Endometrial microvascular endothelial cells (primary cell): ENCODE measurements around the gene ZNF783. TPM values are rescaled to one million over a fixed set of nuclear protein-coding genes. Genes with fewer than 3 reads are reported as not detected.

Experiments used
- in situ Hi-C: cut with HindIII; loops from 2 replicates; pipeline ENCODE4 v1.10.0; 2017; ENCODE audit warnings: low sequenced_read_pairs, low pct_unique_long_range_greater_than_20kb; ENCODE audit errors: inconsistent ontology term
- total RNA-seq: library from RNA; depleted of rRNA; stranded (reverse); fragments of >200 nt; gene quantifications from one replicate; pipeline ENCODE4 v1.2.3, GENCODE V29; 2015; ENCODE audit errors: inconsistent ontology term

Gene ZNF783
- total RNA-seq, 1 donor from 2014 or later = 2.6 TPM

DNA sequence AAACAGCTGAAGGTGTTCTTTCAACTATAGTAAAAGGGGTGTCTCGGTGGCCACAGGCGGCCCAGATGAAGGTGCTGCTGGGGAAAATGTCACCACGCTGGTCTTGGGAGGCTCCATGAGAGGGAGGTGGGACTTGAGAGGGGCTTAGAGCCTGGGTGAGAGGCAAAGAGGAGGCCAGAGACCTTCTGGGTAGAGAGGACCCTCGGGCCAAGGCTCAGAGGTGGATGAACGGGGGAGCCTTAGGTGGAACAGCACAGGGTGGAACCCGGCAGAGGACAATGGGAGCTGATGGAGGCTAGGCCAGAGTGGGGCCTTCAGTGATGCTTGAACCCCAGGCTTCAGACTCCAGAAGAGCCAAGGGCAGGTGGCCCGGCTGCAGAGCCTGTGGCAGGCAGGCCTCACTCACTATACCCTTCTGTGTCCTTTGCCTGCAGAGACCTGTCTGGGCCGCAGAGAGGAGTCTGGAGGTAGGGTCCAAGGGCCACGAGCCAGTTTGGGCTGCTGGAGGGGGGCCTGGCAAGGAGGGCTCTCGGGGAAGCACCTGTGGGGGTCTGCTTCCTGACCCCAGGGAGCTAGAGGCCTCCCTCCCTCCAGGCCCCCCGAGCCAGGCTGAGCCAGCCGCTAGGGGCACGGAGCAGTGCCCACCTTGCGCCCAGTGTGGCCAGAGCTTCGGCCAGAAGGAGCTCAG, 32.1 kb downstream of the ZNF783 start:
- in situ Hi-C loops = no loop called here

DNA sequence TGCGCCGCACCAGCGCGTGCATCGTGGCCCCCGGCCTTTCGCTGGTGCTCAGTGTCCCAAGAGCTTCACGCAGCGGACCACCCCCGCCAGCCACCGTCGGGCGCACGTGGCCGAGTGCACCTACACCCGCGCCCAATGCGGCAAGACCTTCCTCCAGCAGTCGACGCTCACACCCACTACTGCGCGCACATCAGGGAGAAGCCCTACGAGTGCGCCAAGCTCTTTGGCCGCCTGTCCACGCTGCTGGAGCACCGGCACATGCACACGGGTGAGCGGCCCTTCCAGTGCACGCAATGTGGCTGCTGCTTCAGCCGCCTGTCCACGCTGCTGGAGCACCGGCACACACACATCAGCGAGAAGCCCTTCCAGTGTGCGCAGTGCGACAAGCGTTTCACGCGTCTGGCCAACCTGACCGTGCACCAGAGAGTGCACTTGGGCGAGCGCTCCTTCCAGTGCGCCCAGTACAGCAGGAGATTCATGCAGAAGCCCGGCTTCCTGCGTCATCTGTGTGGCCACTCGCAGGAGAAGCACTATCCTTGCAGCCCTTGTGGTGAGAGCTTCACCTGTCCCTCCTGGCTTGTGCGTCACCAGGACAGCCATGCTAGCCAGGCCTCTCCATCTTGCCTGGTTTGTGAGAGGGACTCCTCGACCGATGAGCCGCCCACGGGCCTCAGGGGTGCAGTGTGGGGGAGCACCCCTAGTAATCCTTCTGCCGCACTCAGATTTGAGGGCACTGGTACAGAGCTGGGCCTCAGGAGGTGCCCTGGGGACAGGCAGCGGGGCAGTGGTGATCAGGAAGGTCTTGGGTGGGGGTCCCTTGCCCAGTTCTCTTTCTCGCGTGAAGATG, 32.9 kb downstream of the ZNF783 start:
- in situ Hi-C loops = no loop called here

DNA sequence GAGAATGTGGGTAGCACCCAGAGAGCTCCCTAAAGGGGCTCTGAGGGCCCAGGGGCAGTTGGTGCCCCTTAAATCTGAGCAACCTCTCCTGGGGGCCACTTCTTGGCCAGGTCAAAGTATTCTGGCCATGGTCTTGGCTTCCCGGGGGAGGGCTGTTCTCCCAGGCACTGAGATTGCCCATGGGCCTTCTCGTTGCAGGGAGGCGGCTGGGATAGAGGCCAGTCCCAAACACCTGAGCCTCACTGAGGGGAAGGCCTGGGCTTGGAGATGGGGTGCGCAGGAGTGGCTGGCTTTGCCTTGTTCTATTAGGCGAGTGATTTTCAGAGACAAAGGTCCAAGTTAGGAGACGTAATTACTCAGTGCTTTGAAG, 33.5 kb downstream of the ZNF783 start:
- in situ Hi-C loops = no loop called here

DNA sequence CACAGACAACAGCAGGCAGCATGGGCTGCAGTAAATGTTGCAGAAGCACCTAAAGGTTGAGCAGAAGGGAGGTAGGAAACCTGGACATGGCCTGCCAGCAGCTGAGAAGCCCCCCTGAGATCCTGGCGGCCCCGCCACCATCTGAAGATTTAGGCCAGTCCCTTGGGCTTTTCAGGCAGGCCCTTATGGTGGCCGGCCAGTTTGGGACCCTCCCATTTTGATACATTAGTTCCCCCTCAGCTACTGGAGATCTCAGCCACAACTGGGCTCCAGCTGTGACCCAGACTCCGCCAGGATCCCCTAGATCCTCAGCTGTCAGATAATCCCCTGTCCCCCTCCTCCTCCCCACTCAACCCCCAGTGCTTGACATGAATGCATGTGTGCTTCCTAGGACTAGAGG, 34.4 kb downstream of the ZNF783 start:
- in situ Hi-C loops = no loop called here

DNA sequence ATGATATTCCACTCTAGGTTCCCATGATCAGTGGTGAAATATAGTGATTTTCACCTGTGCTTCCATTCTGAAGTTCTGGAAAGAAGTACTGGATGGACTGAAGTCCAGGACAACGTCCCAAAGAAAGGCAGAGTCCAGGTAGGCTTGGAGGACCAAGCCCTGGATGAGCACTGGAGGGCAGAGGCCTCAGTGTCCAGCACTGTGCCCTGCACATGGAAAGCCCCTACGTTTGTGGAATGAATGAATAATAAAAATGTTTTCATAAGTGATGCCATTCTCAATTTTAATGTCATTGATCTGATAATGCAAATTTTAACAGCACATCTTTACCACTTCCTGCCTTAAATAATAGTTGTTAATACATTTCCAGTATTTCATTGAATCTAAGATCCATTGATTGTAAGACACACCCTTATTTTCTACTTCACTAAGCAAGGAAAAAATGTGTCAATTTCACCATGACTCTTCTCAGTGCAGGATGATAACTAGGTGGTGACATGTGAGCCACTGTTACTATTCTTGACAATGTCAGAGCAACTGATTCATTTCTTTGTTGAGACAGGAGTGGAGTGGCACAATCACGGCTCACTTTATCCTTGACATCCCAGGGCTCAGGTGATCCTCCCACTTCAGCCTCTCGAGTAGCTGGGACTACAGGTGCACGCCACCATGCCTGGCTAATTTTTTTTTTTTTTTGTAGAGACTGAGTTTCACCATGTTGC, 35.2 kb downstream of the ZNF783 start:
- in situ Hi-C loops = no loop called here

DNA sequence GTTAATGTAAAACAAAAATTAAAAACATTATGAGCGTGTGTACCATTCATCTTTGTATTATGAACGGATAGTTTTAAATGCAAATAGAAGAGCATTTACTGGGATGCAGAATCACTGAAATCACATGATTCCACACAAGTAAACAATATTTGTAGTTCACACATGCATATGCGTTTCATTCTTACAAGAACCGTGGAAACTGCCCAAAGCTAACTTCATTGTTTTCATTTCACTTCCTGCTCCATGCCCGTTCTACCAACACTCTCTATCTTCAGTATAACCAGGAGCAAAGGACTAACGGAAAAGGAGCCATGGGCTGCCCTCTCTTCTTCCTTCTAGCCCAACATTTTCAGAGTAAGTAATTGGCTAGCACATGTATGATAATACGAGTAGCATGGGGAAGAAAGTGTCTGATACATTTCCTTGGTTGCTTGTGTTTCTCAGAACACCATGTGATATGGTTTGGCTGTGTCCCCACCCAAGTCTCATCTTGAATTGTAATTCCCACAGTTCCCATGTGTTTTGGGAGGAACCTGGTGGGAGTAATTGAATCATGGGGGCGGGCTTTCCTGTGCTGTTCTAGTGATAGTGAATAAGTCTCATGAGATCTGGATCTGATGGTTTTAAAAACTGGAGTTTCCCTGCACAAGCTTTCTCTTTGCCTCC, 38.8 kb downstream of the ZNF783 start:
- in situ Hi-C loops = no loop called here

DNA sequence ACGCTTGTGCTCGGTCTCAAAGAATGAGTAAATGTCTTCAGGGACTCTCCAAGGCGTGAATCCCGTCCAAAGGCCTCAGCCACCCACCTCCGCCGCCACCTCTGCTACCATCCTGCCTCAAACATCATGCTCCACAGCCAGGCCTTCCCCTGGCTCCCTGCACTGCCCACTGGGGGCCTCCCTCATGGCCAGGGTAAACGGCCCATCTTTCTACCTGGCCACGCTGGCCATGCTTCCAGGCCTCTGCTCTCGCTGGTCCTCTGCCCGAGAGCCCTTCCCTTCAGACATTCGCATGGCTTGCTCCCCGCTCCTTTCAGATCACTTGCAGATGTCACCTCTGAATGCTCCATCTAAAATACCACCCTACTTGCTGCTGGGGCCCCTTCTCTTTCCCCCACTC, 40.2 kb downstream of the ZNF783 start:
- in situ Hi-C loops = no loop called here

DNA sequence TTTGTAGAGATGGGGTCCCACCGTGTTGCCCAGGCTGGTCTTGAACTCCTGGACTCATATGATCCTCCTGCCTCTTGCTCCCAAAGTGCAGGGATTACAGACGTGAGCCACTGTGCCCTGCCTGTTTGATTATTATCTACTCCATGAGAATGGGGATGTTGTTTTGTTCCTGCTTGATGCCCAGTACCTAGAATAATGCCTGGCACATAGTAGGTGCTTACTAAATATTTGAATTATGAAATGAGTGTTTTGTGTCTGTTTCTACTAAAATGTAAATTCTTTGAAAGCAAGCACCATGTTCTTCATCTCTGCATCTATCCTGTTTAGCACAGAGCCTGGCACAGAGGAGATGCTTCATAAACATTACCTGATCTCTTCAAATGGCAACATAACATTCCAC, 40.9 kb downstream of the ZNF783 start:
- in situ Hi-C loops = no loop called here

DNA sequence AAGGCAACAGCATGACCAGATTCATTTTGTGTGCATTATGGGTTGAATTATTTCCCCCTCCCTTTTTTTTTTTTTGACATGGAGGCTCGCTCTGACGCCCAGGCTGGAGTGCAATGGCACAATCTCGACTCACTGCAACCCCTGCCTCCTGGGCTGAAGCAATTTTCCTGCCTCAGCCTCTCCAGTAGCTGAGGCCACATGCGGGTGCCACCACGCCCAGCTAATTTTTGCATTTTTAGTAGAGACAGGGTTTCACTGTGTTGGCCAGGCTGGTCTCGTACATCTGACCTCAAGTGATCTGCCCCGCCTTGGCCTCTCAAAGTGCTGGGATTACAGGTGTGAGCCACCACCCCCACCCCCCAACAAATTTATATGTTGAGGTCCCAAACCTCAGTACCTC, 42.0 kb downstream of the ZNF783 start:
- in situ Hi-C loops = no loop called here

DNA sequence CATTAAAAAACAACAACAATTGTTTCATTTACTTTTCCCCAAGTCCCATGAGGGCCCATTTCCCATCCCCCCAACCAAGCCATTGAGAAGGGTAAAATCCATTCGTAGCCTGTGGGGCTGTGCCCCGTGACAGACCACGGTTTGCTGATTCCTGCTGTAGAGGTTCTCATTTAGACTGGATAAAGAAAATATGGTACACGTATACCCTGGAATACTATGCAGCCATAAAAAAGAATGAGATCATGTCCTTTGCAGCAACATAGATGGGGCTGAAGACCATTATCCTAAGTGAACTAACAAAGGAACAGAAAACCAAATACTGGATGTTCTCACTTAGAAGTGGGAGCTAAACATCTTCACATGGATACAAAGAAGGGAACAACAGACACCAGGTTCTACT, 44.9 kb downstream of the ZNF783 start:
- in situ Hi-C loops = no loop called here

DNA sequence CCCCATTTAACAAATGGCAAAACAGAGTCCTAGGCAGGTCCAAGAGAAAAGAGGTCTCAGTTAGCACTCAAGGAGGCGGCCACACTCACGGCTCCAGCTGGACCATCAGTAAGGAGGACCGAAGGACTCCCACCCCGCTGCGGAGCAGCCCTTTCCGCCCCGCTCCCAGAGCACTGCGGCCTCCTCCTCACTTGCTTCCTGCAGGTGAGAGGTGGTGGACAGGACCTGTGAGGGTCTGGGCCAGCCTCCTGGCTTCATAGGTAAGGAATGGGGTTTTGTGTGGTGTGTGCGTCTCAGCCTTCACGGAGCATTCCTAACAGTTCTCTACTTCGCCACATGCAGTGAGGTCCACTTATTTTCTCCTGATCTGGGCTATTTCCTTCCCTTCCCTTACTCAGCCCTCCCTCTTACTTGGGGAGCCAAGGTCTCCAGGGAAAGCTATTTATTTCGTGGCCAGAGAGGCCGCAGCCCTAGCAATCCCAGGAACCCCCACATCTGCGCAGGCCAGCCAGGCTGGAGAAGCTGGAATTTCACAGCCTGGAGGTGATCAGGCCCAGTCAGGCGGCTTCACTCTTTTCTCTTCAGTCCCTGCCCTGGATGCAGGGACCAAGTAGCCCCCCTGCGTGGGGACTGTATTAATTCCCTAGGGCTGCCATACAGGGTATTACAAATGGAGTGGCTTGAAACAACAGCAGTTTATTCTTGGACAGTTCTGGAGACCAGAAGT, 45.9 kb downstream of the ZNF783 start:
- in situ Hi-C loops = no loop called here

DNA sequence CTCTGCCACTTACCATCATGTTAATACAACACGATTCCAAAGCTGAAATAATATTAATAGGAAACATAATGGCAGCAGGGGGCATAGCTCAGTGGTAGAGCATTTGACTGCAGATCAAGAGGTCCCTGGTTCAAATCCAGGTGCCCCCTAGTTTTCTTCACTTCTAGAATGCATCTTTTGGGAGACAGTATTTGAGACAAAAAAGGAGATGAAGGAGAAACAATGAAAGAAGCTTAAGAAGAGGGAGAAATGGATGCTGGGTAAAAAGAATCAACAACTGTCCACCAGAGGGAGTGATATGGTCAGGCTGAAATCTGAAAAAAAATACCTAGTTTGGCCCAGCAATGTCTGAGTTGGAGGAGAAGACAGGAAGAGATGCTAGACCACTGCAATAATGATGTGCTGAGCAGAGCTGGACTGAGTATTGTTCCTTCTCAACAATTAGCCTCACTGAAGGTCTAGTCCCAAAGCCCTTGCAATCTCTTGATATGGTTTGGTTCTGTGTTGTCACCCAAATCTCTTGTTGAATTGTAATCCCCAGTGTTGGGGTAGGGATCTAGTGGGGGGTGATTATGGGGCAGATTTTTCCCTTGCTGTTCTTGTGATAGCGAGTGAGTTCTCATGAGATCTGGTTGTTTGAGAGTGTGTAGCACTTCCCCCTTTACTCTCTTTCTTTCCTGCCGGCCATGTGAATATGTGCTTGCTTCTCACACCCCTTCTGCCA, 48.3 kb downstream of the ZNF783 start:
- in situ Hi-C loops = no loop called here

DNA sequence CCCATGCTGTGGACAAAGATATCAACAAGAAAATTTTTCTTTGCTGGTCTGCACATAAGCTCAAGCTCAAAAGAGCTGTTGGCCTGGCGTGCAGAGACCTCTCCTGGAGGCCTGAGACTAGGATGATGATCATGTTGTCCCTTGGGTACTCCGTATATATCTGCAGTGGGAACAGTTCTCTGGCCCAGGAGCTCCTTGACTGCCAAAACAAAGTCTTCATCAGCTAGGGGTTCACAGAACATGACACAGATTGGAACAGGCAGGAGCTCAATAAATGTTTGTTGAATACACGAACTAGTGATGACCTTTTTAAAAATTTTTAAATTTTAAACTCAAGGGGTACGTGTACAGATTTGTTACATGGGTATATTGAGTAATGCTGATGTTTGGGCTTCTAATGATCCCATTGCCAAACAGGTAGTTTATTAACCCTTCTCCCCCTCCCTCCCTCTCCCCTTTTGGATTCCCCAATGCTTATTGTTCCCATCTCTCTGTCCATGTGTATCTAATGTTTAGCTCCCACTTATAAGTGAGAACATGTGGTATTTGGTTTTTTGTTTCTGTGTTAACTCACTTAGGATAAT, 49.1 kb downstream of the ZNF783 start:
- in situ Hi-C loops = no loop called here

DNA sequence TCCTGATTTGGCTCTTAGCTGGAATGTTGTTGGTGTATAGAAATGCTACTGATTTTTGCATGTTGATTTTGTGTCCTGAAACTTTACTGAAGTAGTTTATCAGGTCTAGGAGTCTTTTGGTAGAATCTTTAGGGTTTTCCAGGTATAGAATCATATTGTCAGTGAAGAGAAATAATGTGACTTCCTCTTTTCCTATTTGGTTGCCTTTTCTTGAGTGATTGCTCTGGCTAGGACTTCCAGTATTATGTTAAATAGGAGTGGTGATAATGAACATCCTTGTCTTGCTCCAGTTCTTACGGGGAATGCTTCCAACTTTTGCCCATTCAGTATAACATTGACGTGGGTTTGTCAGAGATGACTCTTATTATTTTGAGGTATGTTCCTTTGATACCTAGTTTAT, 52.0 kb downstream of the ZNF783 start:
- in situ Hi-C loops = no loop called here

DNA sequence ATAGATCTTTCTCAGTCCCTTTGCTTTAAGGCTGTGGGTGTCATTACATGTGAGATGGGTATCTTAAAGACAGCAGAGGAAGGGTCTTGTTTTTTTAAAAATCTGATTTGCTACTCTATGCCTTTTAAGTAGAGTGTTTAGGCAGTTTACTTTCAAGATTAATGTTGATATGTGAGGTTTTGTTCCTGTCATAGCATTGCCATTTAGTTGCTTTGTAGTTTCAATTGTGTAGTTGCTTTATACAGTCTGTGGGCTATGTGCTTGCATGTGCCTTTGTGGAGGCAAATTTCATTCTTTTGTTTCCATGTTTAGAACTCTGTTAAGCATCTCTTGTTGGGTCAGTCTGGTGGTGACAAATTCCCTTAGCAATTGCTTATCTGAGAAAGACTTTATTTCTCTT, 54.6 kb downstream of the ZNF783 start:
- in situ Hi-C loops = no loop called here

DNA sequence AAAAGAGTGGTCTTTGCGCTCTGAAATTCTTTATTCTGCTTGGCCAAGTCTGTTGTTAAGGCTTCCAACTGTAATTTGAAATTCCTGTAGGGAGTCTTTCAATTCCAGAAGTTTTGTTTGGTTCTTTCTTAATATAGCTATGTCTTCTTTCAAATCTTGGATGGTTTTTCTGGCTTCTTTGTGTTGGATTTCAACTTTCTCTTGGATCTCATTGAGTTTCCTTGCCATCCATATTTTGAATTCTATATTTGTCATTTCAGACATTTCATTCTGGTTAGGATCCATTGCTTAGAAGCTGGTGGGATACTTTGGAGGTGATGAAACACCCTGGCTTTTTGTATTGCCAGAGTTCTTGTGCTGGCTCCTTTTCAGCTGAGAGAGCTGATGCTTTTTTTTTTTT, 55.5 kb downstream of the ZNF783 start:
- in situ Hi-C loops = no loop called here

DNA sequence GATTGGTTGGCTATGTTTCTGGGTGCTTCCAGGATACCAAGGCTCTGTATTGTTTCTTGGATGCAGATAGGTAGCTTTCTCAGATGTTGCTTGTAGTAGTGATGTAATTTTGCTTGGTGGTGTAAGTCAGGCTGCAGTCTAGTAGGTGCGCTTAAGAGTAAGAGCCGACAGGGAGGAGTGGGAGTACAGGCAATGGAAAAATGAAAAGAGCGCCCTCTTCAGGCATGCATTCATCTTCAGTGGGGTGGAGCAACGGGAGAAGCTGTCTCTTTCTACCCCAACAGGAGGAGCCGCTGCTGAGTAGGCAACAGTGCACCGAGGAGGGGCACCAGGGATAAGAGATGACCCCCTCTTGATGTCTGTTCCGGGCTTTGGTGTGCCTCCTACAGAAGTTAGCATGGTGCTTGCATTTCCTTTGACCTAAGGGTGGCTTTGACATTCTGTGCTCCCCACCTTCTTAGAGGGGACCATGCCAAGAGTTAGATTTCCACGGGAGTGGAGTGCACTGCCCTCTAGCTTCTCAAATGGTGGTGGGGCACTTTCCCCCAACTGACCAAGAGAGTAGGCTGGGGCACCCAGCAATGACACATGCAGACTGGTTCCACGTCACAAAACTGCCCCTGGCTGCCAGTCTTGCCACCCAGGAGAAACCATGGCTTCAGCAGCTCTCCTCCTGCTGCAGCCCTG, 56.1 kb downstream of the ZNF783 start:
- in situ Hi-C loops = no loop called here
